HG03103 (cell line): Measurements from ENCODE around the gene NT5C3A.
"Not testable (repeated sequence)": the region's sequence is repeated elsewhere in the genome, so short reads cannot be mapped to it uniquely, and the experiment has no call there.

ENCODE experiments used
- ATAC-seq: cut with Tn5 transposase; IDR thresholded peaks from one replicate; pipeline ENCODE4 v1.9.1; 2021; ENCODE audit warnings: low read depth; ENCODE audit not compliant: unreplicated experiment

Gene NT5C3A

DNA sequence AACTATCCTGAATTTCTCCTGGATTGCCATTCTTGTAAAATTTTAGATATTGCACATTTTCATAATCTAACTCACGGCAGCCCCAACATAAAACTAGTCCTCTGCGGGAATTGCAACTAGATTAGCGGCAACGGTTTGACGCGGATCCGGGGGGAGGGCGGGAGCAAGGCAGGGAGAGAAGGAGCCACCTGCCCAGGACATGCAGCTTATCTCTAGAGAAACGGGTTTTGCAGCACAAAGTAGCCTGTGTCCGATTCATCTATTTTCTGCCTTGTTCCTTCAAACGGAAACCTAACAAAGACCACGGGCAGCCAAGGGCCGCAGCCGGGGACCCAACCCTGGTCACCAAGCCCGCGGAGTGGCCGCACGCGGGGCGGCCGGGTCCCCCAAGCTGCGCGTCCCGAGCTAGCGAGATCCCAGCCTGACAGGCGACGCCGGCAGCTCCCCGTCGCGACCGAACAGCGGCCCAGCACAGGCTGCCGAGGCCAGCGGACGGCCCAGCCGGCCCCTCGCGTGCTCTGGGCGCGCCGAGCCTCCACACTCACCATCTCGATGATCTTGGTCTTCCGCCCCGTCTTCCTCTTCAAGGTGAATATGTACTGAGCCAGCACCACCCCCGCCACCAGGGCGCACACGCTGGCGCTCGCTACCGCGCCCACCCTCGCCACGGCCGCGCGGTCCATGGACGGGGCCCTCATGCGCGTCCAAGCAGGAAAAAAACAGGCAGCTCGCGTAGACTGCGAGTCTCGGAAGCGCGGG lies at the start of gene NT5C3A:
Gene NT5C3A, minus strand, starts transcription at position 754 of the 759 bp plus-strand sequence. Its CDS starts 71 bp downstream, at position 683.
- peak; percentile 31 for ATAC-seq

DNA sequence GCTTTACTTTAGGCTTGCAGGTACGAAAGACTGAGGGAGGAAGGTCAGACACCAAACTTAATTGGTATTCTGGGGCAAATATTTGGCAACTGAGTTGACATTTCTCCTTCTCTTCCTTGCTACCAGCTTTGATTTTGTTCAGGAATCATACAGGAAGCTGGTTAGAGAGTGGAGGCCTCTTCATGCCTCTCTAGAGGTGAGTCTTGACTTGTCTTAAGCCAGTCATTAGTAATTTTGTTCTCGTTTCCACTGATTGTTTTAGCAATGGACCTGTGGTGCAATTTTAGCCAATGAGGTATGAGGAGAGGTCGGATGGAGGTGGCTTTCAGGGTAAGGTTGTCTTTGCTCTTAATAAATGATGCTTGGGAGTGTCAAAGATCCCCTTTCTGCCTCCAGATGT lies 49.0 kb upstream of the NT5C3A start:
- no peak for ATAC-seq

DNA sequence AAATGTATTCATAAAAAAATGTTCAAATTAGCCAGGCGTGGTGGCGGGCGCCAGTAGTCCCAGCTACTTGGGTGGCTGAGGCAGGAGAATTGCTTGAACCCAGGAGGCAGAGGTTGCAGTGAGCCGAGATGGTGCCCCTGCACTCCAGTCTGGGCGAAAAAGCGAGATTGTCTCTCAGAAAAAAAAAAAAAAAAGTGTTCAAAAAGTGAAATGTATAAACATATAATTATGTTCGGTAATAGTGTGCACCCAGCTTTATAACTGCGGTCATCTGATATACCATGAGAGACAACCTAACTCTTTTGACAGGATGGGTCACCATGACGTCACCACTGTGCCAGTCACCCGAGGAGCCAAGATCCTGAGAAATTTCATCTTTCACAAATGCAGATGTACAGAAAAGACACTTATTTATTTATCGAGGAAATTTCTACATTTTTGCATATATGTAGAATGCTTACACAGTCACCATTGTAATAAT lies 47.2 kb upstream of the NT5C3A start:
- no peak for ATAC-seq

DNA sequence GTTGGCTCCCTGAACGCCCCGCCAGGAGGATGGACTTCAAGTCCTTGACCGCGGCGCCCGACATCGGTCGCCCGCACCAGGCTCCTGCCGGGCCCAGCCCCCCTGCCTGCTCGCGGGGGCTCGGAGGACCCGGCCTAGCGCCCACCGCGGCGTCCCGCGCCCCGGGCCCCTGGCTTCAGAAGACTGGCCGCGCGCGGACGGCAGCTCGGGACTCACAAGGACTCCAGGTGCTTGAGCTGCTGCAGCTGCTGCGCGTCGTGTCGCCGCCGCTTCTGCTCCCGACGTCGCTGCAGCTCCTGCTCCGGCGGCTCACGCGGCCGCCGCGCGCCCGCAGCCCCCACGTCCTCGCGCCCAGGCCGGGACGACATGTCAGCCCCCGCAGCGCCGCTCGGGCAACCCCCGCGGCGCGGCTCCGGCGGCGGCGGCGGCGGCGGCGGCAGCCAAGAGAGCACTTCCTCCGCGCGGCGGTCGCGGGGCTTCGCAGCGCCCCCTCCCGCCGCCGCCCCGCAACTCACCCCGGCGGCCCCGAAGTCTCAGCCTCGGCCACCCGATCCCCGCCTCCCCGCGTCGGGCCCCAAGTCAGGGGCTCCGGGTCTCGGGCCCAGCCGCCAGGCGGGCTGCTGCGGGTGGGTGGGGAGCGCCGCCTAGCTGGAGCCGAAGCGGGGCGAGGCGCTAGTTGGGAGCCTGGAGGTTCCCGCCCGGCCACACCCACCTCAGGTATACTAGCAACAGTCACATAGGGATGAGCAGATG lies 46.6 kb upstream of the NT5C3A start, which contains the start of gene RP9:
Gene RP9, minus strand, starts transcription at position 400 of the 753 bp plus-strand sequence. Its CDS starts 32 bp downstream, at position 368.
- ATAC-seq: peak; percentile 75

DNA sequence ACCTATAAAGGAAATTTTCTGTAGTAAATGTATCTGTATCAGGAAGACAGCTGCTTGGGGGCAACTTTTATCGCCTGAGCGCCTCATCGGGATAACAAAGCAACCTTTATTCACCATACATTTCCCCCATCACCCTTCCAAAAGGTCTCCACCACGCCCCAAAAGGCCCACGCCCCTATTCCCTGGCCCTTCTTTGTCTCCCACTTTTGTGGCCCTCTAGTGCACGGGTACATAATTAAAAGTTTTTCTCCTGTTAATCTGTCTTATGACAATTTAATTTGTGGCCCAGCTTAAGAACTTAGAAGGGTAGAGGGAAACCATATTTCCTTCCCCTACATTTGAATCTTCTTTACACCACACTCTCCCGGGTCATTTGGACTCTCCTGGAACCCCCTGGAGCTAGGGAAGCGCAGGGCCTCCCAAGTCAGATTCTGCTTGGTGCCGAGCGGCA lies 46.0 kb upstream of the NT5C3A start:
- ATAC-seq: no peak

DNA sequence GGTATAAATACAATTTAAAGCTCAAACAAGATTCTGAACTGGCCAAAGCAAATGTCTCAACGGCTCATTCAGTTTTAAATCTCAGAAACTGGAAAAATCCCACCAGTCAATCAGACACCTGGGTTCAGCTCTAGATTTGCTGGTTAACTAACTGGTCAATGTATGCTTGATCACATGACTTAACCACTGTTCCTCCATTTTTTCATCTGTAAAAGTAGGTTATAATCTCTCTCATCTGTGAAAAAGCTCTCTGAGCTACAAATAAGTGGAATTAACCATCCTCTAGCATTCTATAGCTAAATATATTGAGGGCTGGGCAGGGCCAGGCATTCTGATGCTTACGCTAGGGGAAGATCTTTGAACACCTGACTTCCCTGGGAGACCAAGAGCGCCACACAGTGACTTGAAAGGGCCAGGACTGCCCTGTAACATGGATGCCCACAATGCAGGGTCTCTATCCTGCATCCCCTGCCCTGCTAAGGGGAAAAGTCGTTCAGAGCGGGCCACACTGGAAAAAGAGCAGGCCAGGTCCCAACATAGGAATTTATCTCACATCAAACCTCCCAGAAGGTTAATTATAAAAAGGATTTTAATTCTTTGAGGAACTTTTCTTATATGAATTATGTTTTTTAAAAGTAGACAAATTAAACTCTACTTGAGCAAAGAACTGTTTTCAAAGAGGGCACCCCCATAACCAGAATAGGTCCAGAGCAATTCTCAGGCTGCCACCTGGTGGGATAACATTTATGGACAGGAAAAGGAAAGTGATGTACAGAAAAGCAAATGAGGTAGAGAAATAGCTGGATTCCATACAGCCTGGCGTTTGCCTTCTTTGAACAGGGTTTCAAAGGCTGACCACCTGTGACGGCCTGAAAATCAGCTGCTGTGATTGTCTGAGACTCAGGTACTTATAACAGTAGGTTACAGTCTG lies 44.8 kb upstream of the NT5C3A start:
- ATAC-seq: peak; percentile 35

DNA sequence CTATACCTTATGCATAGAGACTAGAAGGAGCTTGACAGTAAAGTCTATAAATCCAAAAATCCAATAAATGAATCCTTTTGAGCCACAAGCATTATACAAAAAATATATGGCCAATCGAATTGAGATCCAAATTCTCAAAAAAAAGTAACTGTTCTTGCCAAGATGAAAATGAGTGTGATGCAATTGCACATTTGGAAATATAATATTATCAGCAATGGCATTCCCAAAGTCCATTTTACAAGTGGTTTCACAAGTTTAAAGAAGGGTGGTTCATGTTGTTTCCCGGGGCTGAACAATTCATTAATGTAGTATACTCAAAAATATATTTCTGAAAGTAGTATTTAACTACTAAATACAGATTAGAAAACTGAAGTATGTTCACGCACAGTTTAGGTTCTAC lies 39.3 kb upstream of the NT5C3A start:
- no peak for ATAC-seq

DNA sequence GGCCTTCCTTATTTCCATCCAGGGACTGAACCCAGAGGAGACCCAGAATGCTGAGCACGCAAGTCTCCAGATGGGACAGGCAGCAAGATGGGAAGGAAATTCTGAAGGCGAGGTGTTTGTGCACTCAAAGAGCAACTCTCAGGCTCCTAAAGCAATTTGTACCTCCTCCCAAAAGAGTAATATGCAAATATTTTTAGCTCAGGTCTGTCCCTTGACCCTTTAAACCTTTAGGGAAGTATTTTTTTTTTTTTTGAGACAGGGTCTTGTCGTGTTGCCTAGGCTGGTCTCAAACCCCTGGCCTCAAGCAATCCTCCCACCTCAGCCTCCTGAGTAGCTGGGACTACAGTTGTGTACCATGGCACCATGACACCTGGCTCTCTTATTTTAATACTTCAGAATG lies 38.2 kb upstream of the NT5C3A start:
- no peak for ATAC-seq

DNA sequence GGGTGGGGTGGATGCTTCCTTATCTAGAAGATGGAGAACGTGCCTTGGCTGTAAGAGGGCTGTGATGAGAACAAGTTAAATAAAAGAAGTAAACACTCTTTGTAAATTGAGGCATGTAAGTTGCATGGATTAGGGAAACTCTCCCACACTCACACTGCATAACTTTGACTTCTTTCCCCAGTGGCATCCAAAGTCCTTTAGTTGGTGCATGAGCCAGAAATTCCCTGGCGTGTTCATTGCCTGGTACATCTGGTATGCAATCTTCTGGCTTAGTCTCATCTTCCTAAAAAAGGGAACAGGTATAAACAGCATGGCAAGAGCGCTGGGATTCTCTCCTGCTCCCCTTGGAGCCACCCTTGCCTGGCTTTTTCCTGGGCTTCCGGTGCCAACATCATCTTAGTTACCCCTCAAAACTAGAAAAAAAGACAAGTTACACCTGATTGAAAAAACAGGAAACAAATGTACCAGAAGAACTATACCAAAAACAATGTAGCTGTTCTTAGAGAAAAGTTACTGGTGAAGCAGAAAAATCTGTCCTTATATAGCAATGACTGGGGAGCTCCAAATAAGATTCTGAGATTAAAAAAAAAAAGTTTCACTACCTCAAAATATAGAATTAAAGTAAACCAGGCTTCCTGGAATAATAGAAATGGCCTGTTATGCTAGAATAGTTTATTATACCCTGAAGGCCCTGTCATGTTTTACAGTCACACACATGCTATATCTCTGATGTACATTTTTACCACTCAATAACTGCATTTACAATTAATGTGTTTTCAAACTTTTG lies 36.8 kb upstream of the NT5C3A start:
- no peak for ATAC-seq

DNA sequence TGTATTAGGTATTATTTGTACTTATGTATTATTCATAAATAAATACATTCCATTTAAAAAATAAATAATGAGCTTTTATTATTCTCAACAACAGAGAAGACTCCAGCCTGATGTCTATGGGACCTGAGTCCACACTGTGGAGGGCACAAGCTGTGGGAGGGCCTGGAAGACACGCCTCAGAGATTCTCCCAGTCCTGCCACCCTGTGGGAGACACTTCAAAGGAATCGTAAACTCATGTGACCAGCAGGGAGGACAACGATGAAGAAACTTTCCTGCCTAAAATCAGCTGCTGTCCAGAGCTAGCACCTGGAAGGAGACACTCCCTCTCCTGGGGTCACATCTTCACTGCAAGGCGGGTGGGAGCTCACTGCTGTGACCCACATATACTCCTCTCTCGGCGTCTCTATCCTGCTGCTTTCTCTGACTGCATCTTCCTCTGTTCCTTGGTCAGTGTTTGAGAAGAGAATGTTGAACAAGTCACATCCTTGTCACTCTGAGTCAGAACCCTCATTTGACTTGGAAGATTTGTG lies 32.2 kb upstream of the NT5C3A start:
- ATAC-seq: not testable (repeated sequence)

DNA sequence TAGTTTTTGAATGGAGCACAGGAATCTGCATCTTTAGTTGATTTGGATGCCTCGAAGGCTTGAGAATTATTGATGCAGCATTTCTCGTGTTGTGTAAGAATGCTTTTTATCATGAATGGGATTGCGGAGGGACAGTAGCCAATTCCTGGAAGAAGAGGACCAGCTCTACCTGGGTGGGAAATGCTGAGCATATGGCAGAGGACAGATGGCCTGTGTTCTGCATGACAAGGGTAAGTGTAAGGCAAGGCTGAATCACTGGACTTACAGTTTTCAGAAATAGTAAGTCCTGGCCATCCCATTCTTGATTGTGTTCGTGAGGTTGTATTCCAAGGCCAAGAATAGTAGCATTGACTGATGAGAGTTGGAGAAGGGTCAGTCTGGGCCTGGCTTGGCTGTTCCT lies 30.7 kb upstream of the NT5C3A start:
- ATAC-seq: no peak

DNA sequence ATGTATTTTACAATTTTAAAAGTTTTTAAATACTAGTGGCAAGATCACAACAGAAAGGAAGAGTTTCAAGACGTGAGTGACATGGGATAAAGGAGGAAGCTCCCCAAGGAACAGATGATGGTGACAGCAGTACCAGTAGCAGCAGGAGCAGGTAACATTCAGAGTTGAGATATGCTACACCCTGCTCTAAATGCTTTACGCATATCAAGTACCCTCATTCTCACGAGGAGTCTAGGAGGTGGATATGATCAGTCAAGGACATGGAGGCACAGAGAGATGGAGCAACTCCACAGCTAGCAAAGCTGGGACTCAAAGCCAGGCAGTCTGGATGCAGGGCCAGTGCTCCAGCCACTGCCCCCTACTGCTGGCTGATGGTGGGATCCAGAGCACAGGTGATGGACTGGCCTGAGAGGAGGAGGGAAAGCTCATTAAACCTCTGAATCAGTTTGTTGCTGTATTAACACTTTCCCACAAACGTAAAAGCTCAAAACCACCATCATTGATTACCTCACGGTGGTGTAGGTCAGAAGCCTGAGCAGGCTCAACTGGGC lies 29.1 kb upstream of the NT5C3A start:
- no peak for ATAC-seq

DNA sequence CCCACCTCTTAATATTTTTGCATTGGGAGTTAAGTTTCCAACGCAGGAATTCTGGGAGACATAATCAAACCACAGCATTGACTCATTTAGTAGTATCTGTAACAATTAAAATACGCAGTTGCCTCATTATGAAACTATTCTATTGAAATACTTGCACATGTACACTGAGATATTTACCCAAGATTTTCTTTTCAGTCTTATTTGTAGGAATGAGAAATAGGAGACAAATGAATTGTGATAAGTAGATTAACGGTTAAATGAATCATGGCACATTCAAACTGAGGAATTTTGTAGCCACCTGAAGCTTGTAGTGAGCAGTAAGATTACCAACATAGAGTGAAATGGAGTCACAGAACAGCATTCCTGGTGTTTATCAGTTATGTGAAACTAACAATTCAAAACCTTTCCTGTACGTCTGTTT lies 28.5 kb upstream of the NT5C3A start:
- no peak for ATAC-seq

DNA sequence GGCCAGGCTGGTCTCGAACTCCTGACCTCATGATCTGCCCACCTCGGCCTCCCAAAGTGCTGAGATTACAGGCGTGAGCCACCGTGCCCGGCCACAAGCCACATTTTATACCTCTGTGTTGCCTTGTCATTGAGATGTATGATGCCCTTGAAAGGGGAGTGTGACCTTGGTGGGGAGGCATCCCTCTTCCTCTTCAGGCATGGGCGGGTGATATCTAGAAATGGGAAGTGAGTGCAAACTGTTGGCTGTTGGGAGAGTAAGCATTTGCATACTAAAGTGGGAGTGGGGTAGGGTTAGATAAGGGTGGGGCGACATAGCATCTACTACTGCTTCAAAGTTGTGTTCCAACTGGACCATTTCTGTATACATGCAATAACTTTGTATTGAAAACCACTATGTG lies 26.6 kb upstream of the NT5C3A start:
- no peak for ATAC-seq

DNA sequence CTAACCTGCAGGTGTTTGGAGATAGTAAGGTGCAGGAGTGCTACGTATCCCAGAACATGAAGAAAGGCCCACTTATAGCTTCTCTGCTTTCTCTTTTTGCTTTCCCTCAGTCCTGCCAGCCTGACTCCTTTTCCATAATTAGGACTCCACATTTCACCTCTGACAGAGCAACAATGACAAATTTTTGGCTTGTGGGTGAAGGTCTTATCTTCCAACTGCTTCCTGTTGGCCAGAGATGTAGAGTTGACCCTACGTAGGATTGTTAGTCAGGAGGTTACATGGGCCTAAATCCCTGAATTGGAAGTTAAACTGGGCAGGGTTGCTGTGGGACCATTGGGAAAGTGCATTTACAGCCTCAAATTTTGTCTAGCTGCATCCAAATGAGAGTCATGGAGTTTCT lies 25.3 kb upstream of the NT5C3A start:
- ATAC-seq: no peak

DNA sequence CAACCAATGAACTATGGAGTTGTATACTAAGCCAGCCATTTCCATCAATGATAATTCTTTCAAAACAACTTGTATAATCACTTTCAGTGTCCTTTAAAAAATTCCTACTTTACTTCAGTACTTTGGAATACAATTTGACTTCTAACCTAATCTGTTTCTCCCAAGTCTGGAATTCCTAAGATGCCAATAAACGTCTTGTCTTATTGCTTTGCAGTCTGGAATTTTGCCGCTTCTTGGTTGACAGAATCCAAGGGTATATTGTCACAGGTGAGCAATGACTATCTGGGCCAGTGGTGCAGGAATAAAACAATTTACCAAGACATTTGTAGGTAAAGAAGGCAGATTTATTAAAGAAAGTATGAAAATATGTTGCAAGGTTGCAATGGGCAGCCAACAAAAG lies 24.8 kb upstream of the NT5C3A start:
- ATAC-seq: no peak

DNA sequence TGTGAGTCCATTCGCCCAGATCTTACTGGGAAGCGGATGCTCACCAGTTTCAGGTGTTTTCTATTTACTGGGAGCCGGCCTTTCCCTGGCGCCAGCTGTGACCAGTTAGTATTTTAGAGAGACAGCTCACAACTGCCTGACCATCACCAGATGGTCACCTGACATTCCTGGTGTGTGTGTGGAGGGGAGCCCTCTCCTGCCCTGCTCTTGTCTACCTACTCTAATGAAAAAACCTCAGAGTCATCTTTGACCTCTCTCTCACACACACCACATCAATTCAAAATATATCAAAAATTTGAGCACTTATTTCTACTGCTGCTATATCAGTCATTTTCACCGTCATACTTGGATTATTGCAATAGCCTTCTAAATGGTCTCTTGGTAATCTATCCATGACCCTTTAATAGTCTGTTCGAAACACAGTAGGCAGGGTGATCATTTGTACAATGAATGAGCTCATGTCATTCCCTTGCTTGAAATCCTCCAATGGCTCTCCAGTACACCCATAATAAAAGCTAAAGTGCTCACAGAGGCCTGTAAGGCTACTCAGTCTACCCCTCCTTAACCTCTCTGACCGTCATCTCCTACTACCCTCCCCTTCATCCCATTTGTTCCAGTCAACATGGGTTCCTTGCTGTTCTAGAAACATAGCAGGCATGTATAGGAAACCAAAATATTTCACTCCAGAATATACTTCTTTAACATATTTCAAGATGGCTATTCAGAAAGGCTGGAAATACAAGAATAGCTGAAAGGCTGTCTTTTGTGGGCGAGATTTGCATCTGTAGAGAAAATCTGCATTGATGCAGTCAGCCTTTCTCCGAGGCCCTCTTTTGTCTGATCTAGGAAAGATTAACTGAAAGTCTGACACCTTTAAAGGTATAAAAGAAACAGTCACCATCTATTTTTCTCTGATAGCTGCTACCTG lies 17.5 kb upstream of the NT5C3A start:
- no peak for ATAC-seq

DNA sequence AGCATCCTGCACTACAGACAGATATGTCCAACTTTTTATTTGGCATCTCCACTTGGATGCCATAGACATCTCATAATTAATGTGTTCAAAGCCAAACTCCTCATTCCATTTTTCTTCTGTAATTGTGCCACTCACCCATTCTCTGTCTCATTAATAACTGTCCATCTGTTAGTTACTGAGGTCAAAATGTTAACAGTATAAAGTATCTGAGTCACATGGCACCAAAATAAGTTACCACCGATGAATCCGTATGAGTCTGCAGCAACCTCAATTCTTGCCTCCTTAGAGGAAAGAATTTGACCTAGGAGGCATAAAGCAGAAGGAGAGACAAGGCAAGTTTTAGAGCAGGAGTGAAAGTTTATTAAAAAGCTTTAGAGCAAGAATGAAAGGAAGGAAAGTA lies 16.5 kb upstream of the NT5C3A start:
- ATAC-seq: no peak
